HEK293 (cell line): Measurements from ENCODE around the gene MMS22L.

Experiments used
- CTCF ChIA-PET: fragments of 350-600 bp; formaldehyde crosslinking; extraction: SDS; loops from one replicate; lab custom pipeline; 2021; ENCODE audit warnings: antibody characterized with exemption; lab: Yijun Ruan, JAX
- POLR2A ChIA-PET: fragments of 300-600 bp; formaldehyde crosslinking; extraction: SDS; loops from one replicate; lab custom pipeline; 2020; ENCODE audit warnings: antibody characterized with exemption, inconsistent platforms; lab: Yijun Ruan, JAX
- H3K27ac ChIP-seq: fragments of 200-500 bp; sonication (Bioruptor generic); 2 replicates; pipeline ENCODE4 v1.5.1; 2014; ENCODE audit warnings: low read depth, low read length, control low read depth, inconsistent platforms; ENCODE audit errors: extremely low read depth
- H3K36me3 ChIP-seq, 2 experiments: fragments of 200-500 bp in 1 of 2; sonication (Bioruptor generic) in 1 of 2; 1 replicate in 1 of 2; 2 replicates in 1 of 2; pipeline ENCODE4 v1.5.1; 2014 to 2017; ENCODE audit warnings: inconsistent platforms in 2 of 2, low read length in 2 of 2; ENCODE audit not compliant: control insufficient read depth in 2 of 2, insufficient read depth in 1 of 2
- H3K4me1 ChIP-seq: fragments of 200-500 bp; sonication (Bioruptor generic); 2 replicates; pipeline ENCODE4 v1.5.1; 2014; ENCODE audit warnings: mild to moderate bottlenecking, low read length, inconsistent platforms; ENCODE audit not compliant: control insufficient read depth, insufficient read depth
- H3K4me3 ChIP-seq: 2 replicates; pipeline ENCODE4 v1.5.1; 2011; ENCODE audit warnings: low read depth, mild to moderate bottlenecking, control low read depth, low read length, moderate library complexity
- H3K9me3 ChIP-seq: fragments of 200-500 bp; sonication (Bioruptor generic); 2 replicates; pipeline ENCODE4 v1.5.1; 2014; ENCODE audit warnings: low read depth, low read length, inconsistent platforms; ENCODE audit not compliant: control insufficient read depth, insufficient read depth
- FEZF1 ChIP-seq: fragments of 450-650 bp; formaldehyde crosslinking; IDR thresholded peaks from 2 replicates; pipeline ENCODE4 v1.5.1; 2016; ENCODE audit warnings: missing biosample characterization, missing genetic modification characterization
- GLI4 ChIP-seq: fragments of 450-650 bp; formaldehyde crosslinking; IDR thresholded peaks from 2 replicates; pipeline ENCODE4 v1.5.1; 2016; ENCODE audit warnings: missing biosample characterization, missing genetic modification characterization
- KLF16 ChIP-seq: fragments of 450-650 bp; formaldehyde crosslinking; IDR thresholded peaks from 2 replicates; pipeline ENCODE4 v1.5.1; 2017; ENCODE audit warnings: missing biosample characterization, missing genetic modification characterization
- SCRT2 ChIP-seq: fragments of 450-650 bp; formaldehyde crosslinking; IDR thresholded peaks from 2 replicates; pipeline ENCODE4 v1.5.1; 2016; ENCODE audit warnings: missing biosample characterization, missing genetic modification characterization
- ZEB2 ChIP-seq: fragments of 450-650 bp; formaldehyde crosslinking; IDR thresholded peaks from 2 replicates; pipeline ENCODE4 v1.5.1; 2016; ENCODE audit warnings: missing biosample characterization, missing genetic modification characterization
- ZFHX2 ChIP-seq: fragments of 450-650 bp; formaldehyde crosslinking; conservative IDR thresholded peaks from 2 replicates; pipeline ENCODE4 v1.5.1; 2016; ENCODE audit warnings: missing biosample characterization, missing genetic modification characterization
- ZFP3 ChIP-seq: fragments of 450-650 bp; formaldehyde crosslinking; IDR thresholded peaks from 2 replicates; pipeline ENCODE4 v1.5.1; 2016; ENCODE audit warnings: low read depth, missing biosample characterization, missing genetic modification characterization
- ZFP69B ChIP-seq: fragments of 450-650 bp; formaldehyde crosslinking; IDR thresholded peaks from 2 replicates; pipeline ENCODE4 v1.5.1; 2016; ENCODE audit warnings: missing biosample characterization, missing genetic modification characterization
- ZNF114 ChIP-seq: fragments of 450-650 bp; formaldehyde crosslinking; IDR thresholded peaks from 2 replicates; pipeline ENCODE4 v1.5.0; 2017; ENCODE audit warnings: missing biosample characterization, missing genetic modification characterization
- ZNF302 ChIP-seq: fragments of 450-650 bp; formaldehyde crosslinking; IDR thresholded peaks from 2 replicates; pipeline ENCODE4 v1.5.1; 2016; ENCODE audit warnings: missing biosample characterization, missing genetic modification characterization, low read depth
- ZNF416 ChIP-seq: fragments of 450-650 bp; formaldehyde crosslinking; IDR thresholded peaks from 2 replicates; pipeline ENCODE4 v1.5.1; 2016; ENCODE audit warnings: missing biosample characterization, missing genetic modification characterization
- ZNF514 ChIP-seq: fragments of 450-650 bp; formaldehyde crosslinking; IDR thresholded peaks from 2 replicates; pipeline ENCODE4 v1.5.1; 2016; ENCODE audit warnings: missing biosample characterization, missing genetic modification characterization
- ZNF558 ChIP-seq: fragments of 450-650 bp; formaldehyde crosslinking; IDR thresholded peaks from 2 replicates; pipeline ENCODE4 v1.5.1; 2016; ENCODE audit warnings: missing biosample characterization, missing genetic modification characterization
- ZNF600 ChIP-seq: fragments of 450-650 bp; formaldehyde crosslinking; IDR thresholded peaks from 2 replicates; pipeline ENCODE4 v1.5.1; 2016; ENCODE audit warnings: missing biosample characterization, missing genetic modification characterization
- ZNF610 ChIP-seq: fragments of 450-650 bp; formaldehyde crosslinking; IDR thresholded peaks from 2 replicates; pipeline ENCODE4 v1.5.1; 2016; ENCODE audit warnings: missing biosample characterization, missing genetic modification characterization, borderline replicate concordance
- ZNF623 ChIP-seq: fragments of 450-650 bp; formaldehyde crosslinking; IDR thresholded peaks from 2 replicates; pipeline ENCODE4 v1.5.1; 2016; ENCODE audit warnings: missing biosample characterization, missing genetic modification characterization
- ZNF624 ChIP-seq: fragments of 450-650 bp; formaldehyde crosslinking; IDR thresholded peaks from 2 replicates; pipeline ENCODE4 v1.5.1; 2017; ENCODE audit warnings: missing biosample characterization, missing genetic modification characterization
- ZNF660 ChIP-seq: fragments of 450-650 bp; IDR thresholded peaks from 2 replicates; pipeline ENCODE4 v1.5.1; 2018; ENCODE audit warnings: missing biosample characterization, mild to moderate bottlenecking, missing genetic modification characterization
- ZNF768 ChIP-seq: fragments of 450-650 bp; formaldehyde crosslinking; IDR thresholded peaks from 2 replicates; pipeline ENCODE4 v1.5.1; 2018; ENCODE audit warnings: missing biosample characterization, mild to moderate bottlenecking, missing genetic modification characterization
- ZNF791 ChIP-seq: fragments of 450-650 bp; formaldehyde crosslinking; IDR thresholded peaks from 2 replicates; pipeline ENCODE4 v1.5.1; 2016; ENCODE audit warnings: missing biosample characterization, missing genetic modification characterization
- ZSCAN16 ChIP-seq: fragments of 450-650 bp; formaldehyde crosslinking; IDR thresholded peaks from 2 replicates; pipeline ENCODE4 v1.5.1; 2016; ENCODE audit warnings: missing biosample characterization, missing genetic modification characterization
- TF ChIP-seq, protein P1 (sequence below): fragments of 450-650 bp; formaldehyde crosslinking; IDR thresholded peaks from 2 replicates; pipeline ENCODE4 v1.5.1; 2017; ENCODE audit warnings: missing biosample characterization, missing genetic modification characterization
- TF ChIP-seq, protein P2 (sequence below): fragments of 450-650 bp; formaldehyde crosslinking; IDR thresholded peaks from 2 replicates; pipeline ENCODE4 v1.5.1; 2016; ENCODE audit warnings: missing biosample characterization, missing genetic modification characterization
- TF ChIP-seq, protein P3 (sequence below): sonication (generic); formaldehyde crosslinking; IDR thresholded peaks from 2 replicates; pipeline ENCODE4 v1.8.1; 2022; ENCODE audit warnings: mild to moderate bottlenecking, moderate library complexity, missing genetic modification reagents
- TF ChIP-seq, protein P4 (sequence below): fragments of 450-650 bp; formaldehyde crosslinking; IDR thresholded peaks from 2 replicates; pipeline ENCODE4 v1.5.1; 2016; ENCODE audit warnings: missing biosample characterization, missing genetic modification characterization

MMS22L gene

DNA sequence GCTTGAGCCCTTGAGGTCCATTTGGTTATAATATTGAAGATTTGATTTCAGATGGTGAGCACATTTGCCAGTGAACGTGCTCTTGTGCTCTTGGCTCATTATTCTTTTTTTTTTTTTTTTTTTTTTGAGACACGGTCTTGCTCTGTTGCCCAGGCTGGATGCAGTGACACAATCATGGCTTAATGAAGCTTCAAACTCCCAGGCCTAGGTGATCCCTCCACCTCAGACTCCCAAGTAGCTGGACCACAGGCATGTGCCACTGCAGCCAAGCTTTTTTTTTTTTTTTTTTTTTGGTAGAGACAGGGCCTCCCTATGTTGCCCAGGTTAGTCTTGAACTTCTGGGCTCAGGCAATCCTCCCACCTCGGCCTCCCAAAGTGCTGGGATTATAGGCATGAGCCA is 182.3 kb downstream of the MMS22L start:
- H3K27ac ChIP-seq, result no peak overlapping the region
- no peaks in the 10 kb centered on the region for H3K36me3 ChIP-seq
- no peak overlapping the region for H3K4me3 ChIP-seq
- no peaks in the 10 kb centered on the region for H3K4me1 ChIP-seq
- POLR2A ChIA-PET, result no interaction called here
- TF ChIP-seq ZNF791 (tag by site-specific recombination), result no peak
- TF ChIP-seq ZNF416 (tag by site-specific recombination), result no peak
- TF ChIP-seq ZFP3 (tag by site-specific recombination), result no peak
- no peak for TF ChIP-seq ZNF514 (tag by site-specific recombination)
- no peak for TF ChIP-seq ZEB2
- TF ChIP-seq KLF16 (tag by site-specific recombination), result no peak
- TF ChIP-seq ZFP69B (tag by site-specific recombination), result no peak
- TF ChIP-seq, protein P1, sequence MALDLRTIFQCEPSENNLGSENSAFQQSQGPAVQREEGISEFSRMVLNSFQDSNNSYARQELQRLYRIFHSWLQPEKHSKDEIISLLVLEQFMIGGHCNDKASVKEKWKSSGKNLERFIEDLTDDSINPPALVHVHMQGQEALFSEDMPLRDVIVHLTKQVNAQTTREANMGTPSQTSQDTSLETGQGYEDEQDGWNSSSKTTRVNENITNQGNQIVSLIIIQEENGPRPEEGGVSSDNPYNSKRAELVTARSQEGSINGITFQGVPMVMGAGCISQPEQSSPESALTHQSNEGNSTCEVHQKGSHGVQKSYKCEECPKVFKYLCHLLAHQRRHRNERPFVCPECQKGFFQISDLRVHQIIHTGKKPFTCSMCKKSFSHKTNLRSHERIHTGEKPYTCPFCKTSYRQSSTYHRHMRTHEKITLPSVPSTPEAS (tag by site-specific recombination), result no peak
- CTCF ChIA-PET, result interaction anchor here (0.7 kb wide), 2 partner anchors 48 to 1739 kb away, joined by 3 to 4 read pairs; no protein-coding TSS in a partner anchor
- no peaks in the 10 kb centered on the region for H3K9me3 ChIP-seq

DNA sequence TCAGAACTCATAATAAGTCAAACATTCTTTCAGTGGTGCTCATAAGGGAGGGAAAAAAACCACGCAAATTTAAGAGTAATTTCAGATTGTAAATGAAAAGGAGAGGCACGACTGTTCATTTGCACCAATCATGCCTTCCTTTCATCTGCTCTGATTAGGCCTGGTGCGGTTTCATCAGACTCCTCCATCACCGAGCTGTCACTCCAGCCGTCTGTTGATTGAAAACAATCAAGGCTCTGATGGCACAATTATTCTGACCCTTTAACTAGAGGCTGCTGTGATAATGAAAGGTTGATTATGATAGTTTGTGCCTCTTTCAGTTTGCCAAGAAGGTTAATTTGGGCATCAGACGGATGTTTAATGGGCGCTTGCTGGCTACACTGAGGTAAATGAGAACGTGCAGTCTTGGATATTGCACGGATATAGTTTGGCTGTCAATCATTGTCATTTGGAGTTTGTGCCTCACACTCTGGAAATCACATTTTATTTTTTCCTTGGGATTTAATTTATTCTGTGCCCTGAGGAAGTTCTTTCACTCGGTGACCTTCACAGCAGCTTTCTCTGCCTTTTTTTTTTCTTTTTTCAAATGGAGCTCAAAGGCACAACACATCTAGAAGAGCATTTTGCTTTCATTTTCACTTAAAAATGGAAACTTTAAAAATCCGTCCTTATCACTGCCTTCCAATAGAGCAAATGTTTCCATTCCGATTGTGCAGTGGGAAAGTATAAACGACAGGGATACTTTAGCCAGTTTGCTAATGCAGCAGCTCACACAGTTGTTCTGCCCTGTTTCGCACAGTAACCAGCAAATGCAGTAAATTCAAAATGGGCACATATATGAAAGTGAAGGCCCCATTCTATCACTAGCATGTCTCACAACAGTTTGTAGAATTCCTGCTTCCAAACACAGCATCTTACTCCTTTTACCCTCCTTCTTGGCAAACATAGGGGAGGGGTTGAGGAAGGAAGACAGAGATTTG is 185.7 kb downstream of the MMS22L start:
- H3K27ac ChIP-seq, result no peak overlapping the region
- no peak overlapping the region for H3K4me3 ChIP-seq
- POLR2A ChIA-PET, result no interaction called here
- CTCF ChIA-PET, result interaction anchor here (1.0 kb wide), 1 partner anchor 89 kb away, joined by 4 read pairs; no protein-coding TSS in a partner anchor
- no peaks in the 10 kb centered on the region for H3K4me1 ChIP-seq
- no peaks in the 10 kb centered on the region for H3K9me3 ChIP-seq
- no peaks in the 10 kb centered on the region for H3K36me3 ChIP-seq
- TF ChIP-seq ZFHX2 (tag by site-specific recombination) (no peak), KLF16 (tag by site-specific recombination) (no peak), FEZF1 (tag by site-specific recombination) (no peak)

DNA sequence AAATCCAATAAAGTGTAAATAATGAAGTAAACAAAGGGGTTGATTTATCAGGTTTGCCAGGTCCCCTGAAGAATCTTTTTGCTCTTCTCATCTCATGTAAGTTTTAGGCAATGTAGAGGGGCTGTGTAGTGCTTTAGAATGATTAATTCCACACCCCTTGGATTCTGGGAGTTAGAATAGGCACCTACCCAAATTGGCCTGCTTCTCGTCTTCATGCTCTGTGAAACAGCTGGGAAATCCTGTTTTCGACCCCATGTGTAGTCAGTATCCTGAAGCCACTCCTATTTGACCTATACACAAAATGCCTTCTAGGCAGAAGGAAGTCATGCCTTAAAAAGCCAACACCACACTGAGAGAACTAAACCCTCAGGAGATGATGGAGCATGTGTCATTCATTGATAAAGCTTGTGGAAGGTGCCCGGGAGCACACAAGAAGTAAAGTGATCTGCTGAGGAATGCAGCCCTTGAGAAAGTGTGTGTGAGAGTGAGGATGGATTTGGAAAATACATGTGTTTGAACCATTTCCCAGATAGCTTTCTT is 187.6 kb downstream of the MMS22L start:
- no peaks in the 10 kb centered on the region for H3K36me3 ChIP-seq
- CTCF ChIA-PET, result no interaction called here
- H3K9me3 ChIP-seq, result no peaks in the 10 kb centered on the region
- no peaks in the 10 kb centered on the region for H3K4me1 ChIP-seq
- TF ChIP-seq, protein P2, sequence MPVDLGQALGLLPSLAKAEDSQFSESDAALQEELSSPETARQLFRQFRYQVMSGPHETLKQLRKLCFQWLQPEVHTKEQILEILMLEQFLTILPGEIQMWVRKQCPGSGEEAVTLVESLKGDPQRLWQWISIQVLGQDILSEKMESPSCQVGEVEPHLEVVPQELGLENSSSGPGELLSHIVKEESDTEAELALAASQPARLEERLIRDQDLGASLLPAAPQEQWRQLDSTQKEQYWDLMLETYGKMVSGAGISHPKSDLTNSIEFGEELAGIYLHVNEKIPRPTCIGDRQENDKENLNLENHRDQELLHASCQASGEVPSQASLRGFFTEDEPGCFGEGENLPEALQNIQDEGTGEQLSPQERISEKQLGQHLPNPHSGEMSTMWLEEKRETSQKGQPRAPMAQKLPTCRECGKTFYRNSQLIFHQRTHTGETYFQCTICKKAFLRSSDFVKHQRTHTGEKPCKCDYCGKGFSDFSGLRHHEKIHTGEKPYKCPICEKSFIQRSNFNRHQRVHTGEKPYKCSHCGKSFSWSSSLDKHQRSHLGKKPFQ (tag by site-specific recombination), result no peak
- no peak for TF ChIP-seq ZNF660 (tag by site-specific recombination)
- TF ChIP-seq, protein P3, sequence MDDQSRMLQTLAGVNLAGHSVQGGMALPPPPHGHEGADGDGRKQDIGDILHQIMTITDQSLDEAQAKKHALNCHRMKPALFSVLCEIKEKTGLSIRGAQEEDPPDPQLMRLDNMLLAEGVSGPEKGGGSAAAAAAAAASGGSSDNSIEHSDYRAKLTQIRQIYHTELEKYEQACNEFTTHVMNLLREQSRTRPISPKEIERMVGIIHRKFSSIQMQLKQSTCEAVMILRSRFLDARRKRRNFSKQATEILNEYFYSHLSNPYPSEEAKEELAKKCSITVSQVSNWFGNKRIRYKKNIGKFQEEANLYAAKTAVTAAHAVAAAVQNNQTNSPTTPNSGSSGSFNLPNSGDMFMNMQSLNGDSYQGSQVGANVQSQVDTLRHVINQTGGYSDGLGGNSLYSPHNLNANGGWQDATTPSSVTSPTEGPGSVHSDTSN, result no peak
- TF ChIP-seq, protein P4, sequence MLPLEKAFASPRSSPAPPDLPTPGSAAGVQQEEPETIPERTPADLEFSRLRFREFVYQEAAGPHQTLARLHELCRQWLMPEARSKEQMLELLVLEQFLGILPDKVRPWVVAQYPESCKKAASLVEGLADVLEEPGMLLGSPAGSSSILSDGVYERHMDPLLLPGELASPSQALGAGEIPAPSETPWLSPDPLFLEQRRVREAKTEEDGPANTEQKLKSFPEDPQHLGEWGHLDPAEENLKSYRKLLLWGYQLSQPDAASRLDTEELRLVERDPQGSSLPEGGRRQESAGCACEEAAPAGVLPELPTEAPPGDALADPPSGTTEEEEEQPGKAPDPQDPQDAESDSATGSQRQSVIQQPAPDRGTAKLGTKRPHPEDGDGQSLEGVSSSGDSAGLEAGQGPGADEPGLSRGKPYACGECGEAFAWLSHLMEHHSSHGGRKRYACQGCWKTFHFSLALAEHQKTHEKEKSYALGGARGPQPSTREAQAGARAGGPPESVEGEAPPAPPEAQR, result no peak
- TF ChIP-seq ZNF600 (tag by site-specific recombination), result no peak
- TF ChIP-seq ZNF558 (tag by site-specific recombination), result no peak
- TF ChIP-seq ZNF610 (tag by site-specific recombination), result no peak
- TF ChIP-seq ZNF302 (tag by site-specific recombination), result no peak
- TF ChIP-seq SCRT2 (tag by site-specific recombination), result no peak
- no peak for TF ChIP-seq GLI4 (tag by site-specific recombination)
- TF ChIP-seq ZNF114 (tag by site-specific recombination), result no peak
- TF ChIP-seq ZSCAN16, result no peak
- no peak for TF ChIP-seq ZNF768 (tag by site-specific recombination)
- no peak for TF ChIP-seq ZNF623 (tag by site-specific recombination)
- no peak for TF ChIP-seq ZNF624 (tag by site-specific recombination)
- TF ChIP-seq, all 188 proteins: peak for 0
- POLR2A ChIA-PET, result no interaction called here
- no peak overlapping the region for H3K27ac ChIP-seq
- H3K4me3 ChIP-seq, result no peak overlapping the region
